GM18858 (cell line): ENCODE results near the gene PAPPA2.

Experiments
- ATAC-seq: cut with Tn5 transposase; IDR thresholded peaks from one replicate; pipeline ENCODE4 v1.9.1; 2021; ENCODE audit not compliant: unreplicated experiment

Gene PAPPA2

GRCh38 chr1:176691251-176692228 is 228.6 kb downstream of the PAPPA2 start:
- peak; percentile 89 for ATAC-seq

DNA sequence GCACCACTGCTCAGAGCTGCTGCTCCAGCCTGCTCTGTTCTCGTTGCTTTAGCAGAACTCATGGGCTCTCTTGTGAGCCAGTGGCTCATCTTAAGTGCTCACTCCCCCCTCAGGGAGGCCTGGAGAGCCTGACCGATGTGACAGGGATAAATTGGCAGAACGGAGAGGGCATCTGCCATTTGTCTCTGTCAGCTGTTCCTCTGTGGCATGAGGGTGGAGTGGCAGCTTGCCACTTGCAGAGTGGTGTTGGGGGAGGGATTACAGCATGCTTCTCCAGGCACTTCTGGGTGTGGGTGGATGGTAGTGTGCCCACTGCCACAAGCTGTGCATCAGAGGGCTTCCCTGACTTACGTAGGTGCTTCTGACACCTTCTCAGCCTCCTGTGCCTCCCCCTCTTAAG is 229.5 kb downstream of the PAPPA2 start:
- no peak for ATAC-seq

- ATAC-seq: no peak
These were observed 230.2 kb downstream of the PAPPA2 start for GRCh38 chr1:176692988-176693696.

GRCh38 chr1:176693697-176694329 is 230.8 kb downstream of the PAPPA2 start:
- ATAC-seq: no peak

- no peak for ATAC-seq
These were observed 231.7 kb downstream of the PAPPA2 start for GRCh38 chr1:176694713-176695112.

- no peak for ATAC-seq
These were observed 233.1 kb downstream of the PAPPA2 start for GRCh38 chr1:176696109-176696508.

DNA sequence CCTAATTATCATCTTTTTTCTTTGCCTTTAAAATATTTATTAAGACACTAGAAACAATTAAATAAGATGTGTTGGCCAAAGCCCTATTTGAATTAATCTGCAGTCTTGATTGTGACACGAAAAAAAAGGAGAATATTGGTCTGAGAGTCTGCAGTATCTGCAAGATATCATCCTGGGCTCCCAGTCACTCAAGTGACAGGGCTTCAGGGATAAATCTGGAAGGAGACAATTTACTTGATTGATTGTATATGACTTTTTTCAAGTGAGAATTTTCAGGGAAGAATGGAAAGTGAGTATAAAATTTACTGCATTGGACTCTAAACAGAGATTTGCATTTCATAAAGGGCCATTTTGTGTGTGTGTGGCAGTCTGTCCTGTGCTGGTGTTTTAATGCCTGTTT is 233.7 kb downstream of the PAPPA2 start:
- no peak for ATAC-seq

- ATAC-seq: no peak
These were observed 236.8 kb downstream of the PAPPA2 start for GRCh38 chr1:176699821-176700220.

- no peak for ATAC-seq
These were observed 238.3 kb downstream of the PAPPA2 start for GRCh38 chr1:176701151-176701866.

DNA sequence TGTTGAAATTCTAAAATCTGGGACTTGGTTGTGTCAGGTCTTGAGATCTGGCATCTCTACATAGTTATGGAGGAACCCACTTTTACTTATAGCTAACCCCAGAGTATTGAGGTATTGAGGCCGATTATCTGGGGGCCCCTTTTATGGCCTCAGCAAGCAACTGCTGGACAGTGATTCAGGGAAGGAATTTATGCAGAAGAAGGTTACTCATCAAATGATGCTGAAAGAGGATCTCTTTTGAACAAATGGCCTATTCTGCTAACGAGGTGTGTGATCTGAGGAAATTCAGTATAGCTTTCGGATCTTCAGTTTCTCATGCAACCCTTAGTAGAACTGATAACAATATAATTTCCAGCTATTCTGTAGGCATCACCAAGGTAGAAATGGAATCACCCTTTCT is 239.9 kb downstream of the PAPPA2 start:
- no peak for ATAC-seq

DNA sequence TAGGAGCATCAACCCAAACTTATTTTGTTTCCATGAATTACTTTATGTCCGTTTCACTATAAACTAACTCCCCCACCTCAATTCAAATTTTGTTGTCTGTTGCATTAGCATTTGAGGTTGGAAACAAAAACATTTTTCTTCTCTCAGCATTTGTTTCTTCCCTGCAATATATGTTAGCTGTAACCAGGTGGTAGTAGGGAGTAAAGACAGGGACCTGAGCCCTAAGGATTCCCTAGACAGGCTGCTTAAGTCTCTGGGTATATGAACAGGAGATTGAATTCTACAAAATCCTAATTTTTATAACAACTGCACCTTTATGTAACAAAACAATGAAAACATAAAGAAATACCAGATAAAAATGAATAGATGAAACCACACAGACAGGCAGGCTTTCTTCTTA is 242.6 kb downstream of the PAPPA2 start:
- ATAC-seq: no peak

GRCh38 chr1:176717066-176717750 is 254.2 kb downstream of the PAPPA2 start:
- ATAC-seq: no peak

DNA sequence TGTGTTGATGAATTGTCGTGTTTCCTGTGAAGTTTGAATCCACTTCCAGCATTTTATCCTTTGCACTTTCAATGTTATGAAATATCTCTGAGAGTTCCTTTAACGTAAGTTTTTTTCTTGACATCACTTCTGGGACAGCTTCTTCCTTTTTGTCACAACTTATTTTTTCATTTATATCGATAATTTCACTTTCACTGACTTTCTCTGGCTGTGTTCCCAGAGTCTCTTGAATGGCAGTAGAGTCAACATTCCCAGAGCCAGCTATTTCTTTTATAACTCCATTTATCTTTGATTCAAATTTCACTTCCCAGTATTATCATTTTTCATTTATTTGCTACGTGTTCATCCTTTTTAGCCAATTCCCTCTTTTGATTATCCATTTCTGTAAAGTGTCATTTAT is 256.5 kb downstream of the PAPPA2 start:
- no peak for ATAC-seq

GRCh38 chr1:176720838-176721237 is 257.9 kb downstream of the PAPPA2 start:
- no peak for ATAC-seq

GRCh38 chr1:176733661-176734060 is 270.7 kb downstream of the PAPPA2 start:
- ATAC-seq: no peak

GRCh38 chr1:176735201-176735600 is 272.2 kb downstream of the PAPPA2 start:
- no peak for ATAC-seq

DNA sequence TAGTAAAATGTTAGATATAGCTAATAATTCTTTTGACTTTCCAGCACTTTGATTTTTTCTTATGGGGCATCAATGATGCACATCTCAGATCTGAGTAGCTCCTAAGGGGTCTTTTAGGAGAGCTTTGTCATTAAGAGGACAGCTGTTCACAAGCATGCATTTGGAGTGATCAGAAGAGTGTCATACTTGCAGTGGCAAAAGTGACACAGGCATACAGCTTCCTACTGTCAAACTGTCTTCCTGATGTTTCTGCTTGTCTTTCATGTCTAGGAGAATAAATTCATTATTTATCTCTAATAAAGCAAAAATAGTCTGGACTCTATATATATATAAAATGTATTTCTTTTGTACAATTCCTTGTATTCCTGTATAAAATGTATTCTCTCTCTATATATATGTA is 273.0 kb downstream of the PAPPA2 start:
- ATAC-seq: no peak

GRCh38 chr1:176741181-176741580 is 278.2 kb downstream of the PAPPA2 start:
- no peak for ATAC-seq

GRCh38 chr1:176742322-176742721 is 279.3 kb downstream of the PAPPA2 start:
- no peak for ATAC-seq

GRCh38 chr1:176744142-176744541 is 281.2 kb downstream of the PAPPA2 start:
- ATAC-seq: no peak
